LHCN-M2 (cell line): ENCODE measurements around the gene CFDP1. TPM values are rescaled to one million over a fixed set of nuclear protein-coding genes. Genes with fewer than 3 reads are reported as not detected.

ENCODE experiments used
- DNase-seq: peaks from one replicate; pipeline ENCODE4 v3.0.0-alpha.2; 2012; ENCODE audit warnings: low read depth
- total RNA-seq: library from RNA; depleted of rRNA; stranded (reverse); fragments of >200 nt; gene quantifications from 2 replicates; pipeline ENCODE4 v1.2.3, GENCODE V29; 2014

CFDP1 gene
- total RNA-seq, 1 experiment from 2014 or later: 63.3 TPM

DNA sequence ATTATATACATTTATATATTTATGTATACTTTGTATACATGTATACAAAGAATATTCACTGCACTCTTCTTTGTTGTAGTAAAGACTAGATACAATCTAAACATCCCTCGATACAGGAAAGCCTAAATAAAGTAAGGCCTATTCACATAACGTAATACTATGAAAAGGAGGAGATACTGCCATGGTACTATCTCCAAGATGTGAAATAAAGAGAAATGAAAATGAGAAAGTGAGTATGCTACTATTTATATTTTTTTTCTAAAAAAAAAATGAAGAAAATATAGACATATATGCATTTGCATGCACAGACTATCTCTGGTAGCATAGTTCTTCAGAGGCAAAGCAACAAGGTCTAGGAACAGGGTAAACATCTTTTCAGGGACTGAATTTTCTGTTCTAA lies 19.4 kb downstream of the CFDP1 start:
- no peak for DNase-seq

GRCh38 chr16:75406943-75407342 lies 26.4 kb downstream of the CFDP1 start:
- no peak for DNase-seq

- DNase-seq: peak; percentile 40
Observed at GRCh38 chr16:75402821-75403475, 30.4 kb downstream of the CFDP1 start.

- peak; percentile 38 for DNase-seq
Observed at GRCh38 chr16:75402159-75402820, 31.0 kb downstream of the CFDP1 start.

GRCh38 chr16:75401691-75402090 lies 31.6 kb downstream of the CFDP1 start:
- no peak for DNase-seq

GRCh38 chr16:75398333-75398732 lies 35.0 kb downstream of the CFDP1 start:
- no peak for DNase-seq

DNA sequence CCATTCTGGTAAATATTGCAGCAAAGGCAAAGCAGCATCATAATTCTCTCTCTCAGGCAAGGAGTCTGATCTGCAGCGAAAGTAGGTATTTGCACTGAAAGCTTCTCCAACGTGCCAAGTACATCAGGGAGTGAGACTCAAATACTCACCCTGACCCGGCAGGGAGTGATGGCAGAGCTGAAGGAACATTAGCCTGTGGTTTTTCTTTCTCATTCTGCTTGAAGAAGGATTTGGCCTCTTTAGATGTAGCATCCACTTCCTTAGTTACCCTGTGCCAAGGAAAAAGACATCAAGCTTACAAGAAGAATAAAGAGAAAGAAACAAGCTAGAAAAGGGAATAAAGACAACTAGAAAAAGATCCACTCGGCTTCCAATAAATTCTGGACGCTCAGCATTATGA lies 38.4 kb downstream of the CFDP1 start:
- no peak for DNase-seq

- DNase-seq: no peak
Observed at GRCh38 chr16:75392906-75393305, 40.4 kb downstream of the CFDP1 start.

GRCh38 chr16:75390926-75391653 lies 42.2 kb downstream of the CFDP1 start:
- no peak for DNase-seq

GRCh38 chr16:75389096-75389690 lies 44.1 kb downstream of the CFDP1 start:
- DNase-seq: no peak

- DNase-seq: no peak
Observed at GRCh38 chr16:75387951-75388350, 45.4 kb downstream of the CFDP1 start.

- DNase-seq: peak; percentile 77
Observed at GRCh38 chr16:75385507-75386152, 47.7 kb downstream of the CFDP1 start.

DNA sequence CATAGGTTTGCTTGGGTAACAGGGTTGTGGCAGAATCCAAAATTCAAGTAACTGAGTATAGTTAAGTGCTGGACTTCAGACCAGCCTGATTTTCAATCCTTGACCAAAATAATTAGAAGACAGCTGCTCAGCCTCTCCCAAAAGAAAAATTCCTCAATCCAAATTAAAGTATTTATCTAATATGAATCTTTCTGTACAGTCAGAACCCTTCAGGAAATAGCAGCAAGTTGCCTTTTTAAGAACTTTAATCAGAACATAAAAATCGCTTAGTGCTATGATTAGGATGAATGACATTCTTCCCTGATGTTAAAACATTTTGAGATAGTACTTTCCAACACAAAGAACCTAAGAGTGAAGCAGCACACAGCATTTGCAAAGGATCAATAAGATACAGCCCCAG lies 50.2 kb downstream of the CFDP1 start:
- no peak for DNase-seq

DNA sequence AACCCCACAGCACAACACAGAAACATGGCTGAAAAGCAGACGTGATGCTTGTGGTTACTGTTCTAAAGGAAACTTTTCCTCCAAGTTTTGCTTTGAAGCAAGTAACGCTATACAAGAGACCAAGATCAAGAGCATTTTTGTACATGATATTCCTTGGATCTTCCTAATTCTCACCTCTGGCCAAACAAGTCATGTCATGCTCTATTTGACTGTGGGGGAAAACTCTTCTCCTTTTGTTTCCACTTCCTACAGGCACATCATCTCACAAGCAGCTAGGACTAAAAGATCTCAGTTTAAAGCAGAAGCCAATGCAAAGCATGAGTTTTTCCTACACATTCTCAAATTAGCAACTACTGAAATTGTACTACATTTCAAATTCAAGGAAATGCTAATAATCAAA lies 50.7 kb downstream of the CFDP1 start:
- no peak for DNase-seq

GRCh38 chr16:75380870-75381269 lies 52.4 kb downstream of the CFDP1 start:
- no peak for DNase-seq

DNA sequence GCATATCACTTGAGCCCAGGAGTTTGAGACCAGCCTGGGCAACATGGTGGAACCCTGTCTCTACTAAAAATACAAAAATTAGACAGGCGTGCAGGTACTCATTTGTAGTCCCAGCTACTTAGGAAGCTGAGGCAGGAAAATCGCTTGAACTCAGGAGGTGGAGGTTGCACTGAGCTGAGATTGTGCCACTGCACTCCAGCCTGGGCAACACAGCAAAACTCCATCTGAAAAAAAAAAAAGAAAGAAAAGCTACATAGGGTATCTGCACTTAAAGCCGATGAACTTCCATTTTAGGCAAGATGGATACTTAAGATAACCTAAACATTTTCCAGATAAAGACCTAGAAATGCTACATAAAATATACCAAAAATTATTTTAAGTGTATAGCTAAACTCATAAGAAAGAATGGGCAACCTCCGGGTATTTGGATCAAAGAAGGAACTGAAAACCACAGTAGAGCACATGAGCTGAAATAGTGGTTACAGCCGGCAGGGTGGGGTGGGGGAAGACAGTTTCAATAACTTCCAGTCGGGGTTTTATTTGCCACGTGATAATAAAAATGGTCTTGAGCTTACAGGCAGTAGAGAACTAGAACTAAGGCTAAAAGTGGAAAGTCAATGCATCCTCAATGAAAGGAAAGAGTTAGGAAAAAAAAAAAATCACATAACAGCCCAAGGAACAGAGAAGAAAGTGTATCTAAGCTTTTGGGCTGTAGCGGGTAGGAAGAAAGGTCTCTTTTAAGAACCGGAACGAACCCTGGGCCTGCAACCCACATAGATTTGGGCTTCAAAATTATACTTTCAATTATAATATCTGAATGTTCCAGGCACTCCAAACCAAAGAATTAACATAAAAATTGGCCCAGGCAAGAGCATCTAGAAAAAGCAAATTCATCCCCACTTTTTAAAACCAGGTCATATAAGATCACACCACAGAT lies 53.1 kb downstream of the CFDP1 start:
- no peak for DNase-seq

- DNase-seq: no peak
Observed at GRCh38 chr16:75379339-75379738, 54.0 kb downstream of the CFDP1 start.

GRCh38 chr16:75378616-75379015 lies 54.7 kb downstream of the CFDP1 start:
- DNase-seq: no peak

DNA sequence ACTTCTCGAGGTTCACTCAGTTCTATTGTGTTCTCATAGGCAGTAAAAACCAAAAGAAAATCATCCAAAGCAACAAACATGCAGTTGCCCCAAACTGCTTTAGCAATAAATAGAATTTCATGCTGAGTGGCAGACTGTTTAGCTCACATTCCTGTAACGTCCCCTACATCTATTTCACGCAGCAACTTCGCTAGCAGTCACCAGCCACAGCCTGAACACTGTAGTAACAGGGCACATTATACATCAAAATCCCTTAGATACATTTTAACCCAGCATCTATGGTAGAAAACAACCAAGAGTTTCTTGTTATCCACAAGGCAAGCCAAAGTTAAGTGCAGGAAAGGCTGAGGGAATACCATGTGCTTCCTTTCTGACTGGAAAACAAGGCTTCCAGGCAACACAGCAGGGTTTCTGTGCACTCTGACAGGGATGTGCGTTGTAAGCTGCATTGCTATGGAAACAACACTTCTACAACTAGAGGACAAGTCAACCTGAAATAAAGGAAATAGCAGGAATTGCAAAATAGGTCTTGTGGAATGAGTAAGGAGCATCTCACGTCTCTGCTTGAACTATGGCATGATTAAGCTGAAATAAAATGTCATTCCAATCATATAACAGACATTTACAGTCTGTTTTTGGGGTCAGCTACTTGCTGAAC lies 55.4 kb downstream of the CFDP1 start:
- peak; percentile 95 for DNase-seq

DNA sequence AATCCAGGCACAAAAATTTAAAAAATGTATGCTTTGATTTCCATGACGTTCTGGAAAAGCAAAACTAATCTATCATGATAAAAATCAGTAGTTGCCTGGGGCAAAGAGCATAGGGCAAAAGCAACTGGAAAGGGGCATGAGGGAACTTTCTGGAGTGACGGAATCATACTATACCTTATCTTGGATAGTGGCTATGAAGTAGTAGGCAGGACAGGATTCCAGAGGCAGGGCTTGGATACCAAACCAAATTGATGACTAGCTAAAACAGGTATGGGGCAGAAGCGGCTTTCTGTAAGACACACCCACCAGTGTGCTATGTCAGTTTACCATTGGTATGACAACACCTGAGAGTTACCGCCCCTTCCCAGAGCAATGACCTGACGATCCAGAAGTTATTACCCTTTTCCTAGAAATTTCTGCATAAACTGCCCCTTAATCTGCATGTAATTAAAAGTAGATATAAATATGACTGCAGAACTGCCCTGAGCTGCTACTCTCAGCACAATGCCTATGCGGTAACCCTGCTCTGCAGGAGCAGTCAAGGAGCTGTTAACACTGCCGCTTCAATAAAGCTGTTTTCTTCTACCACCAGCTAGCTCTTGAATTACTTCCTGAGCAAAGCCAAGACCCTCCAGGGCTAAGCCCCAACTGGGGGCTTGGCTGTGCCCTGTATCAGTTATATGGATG lies 56.7 kb downstream of the CFDP1 start:
- DNase-seq: no peak
